Activated naive CD4-positive, alpha-beta T cell treated with anti-CD3 and anti-CD28 coated beads, Interleukin-2, amount 50 U/mL, for 24 hours (primary cell): ENCODE measurements around the gene PRKX.
A peak's percentile ranks its signal among the peaks of the same experiment; 100 is the strongest.
"Not testable (repeated sequence)": the region's sequence is repeated elsewhere in the genome, so short reads cannot be mapped to it uniquely, and the experiment has no call there.

ENCODE experiments used
- H3K27ac Mint-ChIP-seq: one replicate; pipeline ENCODE4 v1.8.0; 2021; ENCODE audit warnings: mild to moderate bottlenecking, mixed read lengths
- H3K27me3 Mint-ChIP-seq: one replicate; pipeline ENCODE4 v1.8.0; 2021; ENCODE audit warnings: mixed read lengths
- H3K36me3 Mint-ChIP-seq: one replicate; pipeline ENCODE4 v1.8.0; 2021; ENCODE audit warnings: mixed read lengths
- H3K4me1 Mint-ChIP-seq: one replicate; pipeline ENCODE4 v1.8.0; 2021; ENCODE audit warnings: mixed read lengths
- H3K4me3 Mint-ChIP-seq: one replicate; pipeline ENCODE4 v1.8.0; 2021; ENCODE audit warnings: mild to moderate bottlenecking, mixed read lengths
- H3K9me3 Mint-ChIP-seq: one replicate; pipeline ENCODE4 v1.8.0; 2021; ENCODE audit warnings: mixed read lengths

PRKX gene

GRCh38 chrX:3639236-3639635 lies 74.2 kb downstream of the PRKX start:
- H3K27ac Mint-ChIP-seq = no peak overlapping the region
- H3K4me3 Mint-ChIP-seq = no peak overlapping the region
- H3K27me3 Mint-ChIP-seq = no peaks in the 10 kb centered on the region
- H3K4me1 Mint-ChIP-seq = no peaks in the 10 kb centered on the region
- no peaks in the 10 kb centered on the region for H3K9me3 Mint-ChIP-seq
- H3K36me3 Mint-ChIP-seq = peaks cover 5% of the 10 kb centered on the region

DNA sequence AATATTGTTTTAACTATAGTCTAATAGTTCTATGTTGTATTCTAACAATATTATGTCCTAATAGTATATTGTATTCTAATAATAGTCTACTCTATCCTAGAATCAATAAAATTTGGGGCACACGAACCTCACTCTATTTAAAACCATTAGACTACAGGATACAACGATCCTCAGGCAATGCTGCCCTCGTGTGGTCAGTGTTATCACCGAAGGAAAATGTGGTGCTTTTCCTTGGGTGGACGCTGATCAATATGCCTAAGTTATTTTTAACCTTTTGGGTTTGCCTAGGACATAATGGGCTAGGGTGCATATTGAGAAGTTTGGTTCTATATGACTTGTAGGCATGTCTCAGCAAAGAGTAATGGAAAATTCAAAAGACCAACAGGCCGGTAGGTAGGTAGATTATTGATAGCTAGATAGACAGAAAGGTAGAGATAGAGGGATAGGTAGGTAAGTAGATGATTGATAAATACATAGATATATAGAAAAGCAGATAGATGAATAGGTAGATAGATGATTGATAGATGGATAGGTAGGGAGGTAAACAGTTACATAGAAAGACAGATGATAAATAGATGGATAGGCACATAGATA lies 75.1 kb downstream of the PRKX start:
- peaks cover 4% of the 10 kb centered on the region for H3K36me3 Mint-ChIP-seq
- no peak overlapping the region for H3K27ac Mint-ChIP-seq
- H3K4me3 Mint-ChIP-seq = no peak overlapping the region
- no peaks in the 10 kb centered on the region for H3K9me3 Mint-ChIP-seq
- no peaks in the 10 kb centered on the region for H3K27me3 Mint-ChIP-seq
- H3K4me1 Mint-ChIP-seq = no peaks in the 10 kb centered on the region

DNA sequence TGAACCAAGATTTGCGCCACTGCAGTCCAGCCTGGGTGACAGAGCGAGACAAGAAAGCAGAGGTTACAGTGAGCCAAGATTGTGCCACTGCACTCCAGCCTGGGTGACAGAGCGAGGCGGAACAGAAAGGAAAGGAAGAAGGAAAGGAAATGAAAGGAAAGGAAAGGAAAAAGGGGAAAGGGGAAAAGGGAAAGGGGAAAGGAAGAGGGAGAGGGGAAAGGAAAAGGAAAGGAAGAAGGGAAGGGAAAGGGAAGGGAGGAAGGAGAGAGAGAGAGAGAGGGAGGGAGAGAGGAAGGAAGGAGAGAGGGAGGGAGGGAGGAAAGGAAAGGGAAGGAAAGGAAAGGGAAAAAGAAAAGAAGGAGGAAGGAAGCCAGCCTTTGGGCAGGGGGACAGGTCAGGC lies 76.6 kb downstream of the PRKX start:
- no peak overlapping the region for H3K27ac Mint-ChIP-seq
- H3K36me3 Mint-ChIP-seq = peaks cover 4% of the 10 kb centered on the region
- H3K27me3 Mint-ChIP-seq = no peaks in the 10 kb centered on the region
- no peaks in the 10 kb centered on the region for H3K4me1 Mint-ChIP-seq
- H3K9me3 Mint-ChIP-seq = no peaks in the 10 kb centered on the region
- no peak overlapping the region for H3K4me3 Mint-ChIP-seq

DNA sequence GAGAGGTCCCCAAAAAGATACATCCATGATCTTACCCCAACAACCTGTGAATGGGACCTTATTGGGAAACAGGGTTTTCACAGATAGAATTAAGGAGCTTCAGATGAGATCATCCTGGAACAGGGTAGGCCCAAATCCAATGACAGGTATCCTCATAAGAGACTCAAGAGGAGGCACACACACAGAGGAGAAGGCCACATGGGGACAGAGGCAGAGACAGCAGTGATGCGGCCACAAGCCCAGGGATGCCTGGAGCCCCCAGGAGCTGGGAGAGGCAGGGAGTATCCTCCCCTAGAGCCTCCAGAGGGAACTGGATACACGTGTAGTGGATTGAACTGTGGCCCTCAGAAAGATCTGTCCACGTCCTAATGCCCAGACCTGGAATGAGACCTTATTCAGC lies 82.3 kb downstream of the PRKX start:
- Mint-ChIP-seq H3K27ac (no peak overlapping the region), H3K9me3 (no peaks in the 10 kb centered on the region), H3K27me3 (no peaks in the 10 kb centered on the region), H3K4me3 (no peak overlapping the region), H3K36me3 (peaks cover 4% of the 10 kb centered on the region), H3K4me1 (no peaks in the 10 kb centered on the region)

DNA sequence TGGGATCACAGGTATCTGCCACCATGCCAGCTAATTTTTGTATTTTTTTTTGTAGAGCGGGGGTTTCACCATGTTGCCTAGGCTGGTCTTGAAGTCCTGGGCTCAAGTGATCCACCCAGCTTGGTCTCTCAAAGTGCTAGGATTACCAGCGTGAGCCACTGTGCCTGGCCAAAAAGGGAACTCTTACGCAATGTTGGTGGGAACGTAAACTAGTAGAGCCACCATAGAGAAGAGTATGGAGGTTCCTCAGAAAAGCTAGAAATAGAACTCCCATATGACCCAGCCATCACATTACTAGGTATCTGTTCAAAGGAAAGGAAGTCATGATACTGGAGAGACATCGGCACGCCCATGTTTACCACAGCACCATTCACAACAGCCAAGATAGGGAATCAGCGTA lies 85.9 kb downstream of the PRKX start:
- H3K4me1 Mint-ChIP-seq = no peaks in the 10 kb centered on the region
- no peaks in the 10 kb centered on the region for H3K27me3 Mint-ChIP-seq
- H3K27ac Mint-ChIP-seq = no peak overlapping the region
- no peak overlapping the region for H3K4me3 Mint-ChIP-seq
- no peaks in the 10 kb centered on the region for H3K9me3 Mint-ChIP-seq
- peaks cover 4% of the 10 kb centered on the region for H3K36me3 Mint-ChIP-seq

DNA sequence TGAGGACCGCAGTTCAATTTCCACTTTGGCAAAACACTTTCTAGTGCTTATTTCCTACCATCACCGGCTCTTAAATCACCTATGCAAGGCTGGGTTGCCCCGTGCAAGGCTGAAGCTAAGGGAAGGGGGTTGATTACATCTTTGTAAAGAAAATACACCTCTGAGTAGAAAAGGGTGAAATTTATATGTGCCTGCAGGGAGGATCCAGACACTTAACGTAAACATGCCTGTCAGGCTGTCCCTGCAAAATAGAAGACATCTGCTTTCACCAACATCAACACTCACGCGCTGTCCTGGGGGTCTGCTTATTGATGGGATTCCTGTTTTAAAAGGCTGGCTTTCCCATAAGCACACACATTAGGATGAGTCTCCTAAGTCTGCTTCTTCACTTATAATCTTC lies 92.0 kb downstream of the PRKX start:
- no peaks in the 10 kb centered on the region for H3K36me3 Mint-ChIP-seq
- no peaks in the 10 kb centered on the region for H3K9me3 Mint-ChIP-seq
- H3K27me3 Mint-ChIP-seq = no peaks in the 10 kb centered on the region
- H3K4me1 Mint-ChIP-seq = no peaks in the 10 kb centered on the region
- no peak overlapping the region for H3K27ac Mint-ChIP-seq
- no peak overlapping the region for H3K4me3 Mint-ChIP-seq

DNA sequence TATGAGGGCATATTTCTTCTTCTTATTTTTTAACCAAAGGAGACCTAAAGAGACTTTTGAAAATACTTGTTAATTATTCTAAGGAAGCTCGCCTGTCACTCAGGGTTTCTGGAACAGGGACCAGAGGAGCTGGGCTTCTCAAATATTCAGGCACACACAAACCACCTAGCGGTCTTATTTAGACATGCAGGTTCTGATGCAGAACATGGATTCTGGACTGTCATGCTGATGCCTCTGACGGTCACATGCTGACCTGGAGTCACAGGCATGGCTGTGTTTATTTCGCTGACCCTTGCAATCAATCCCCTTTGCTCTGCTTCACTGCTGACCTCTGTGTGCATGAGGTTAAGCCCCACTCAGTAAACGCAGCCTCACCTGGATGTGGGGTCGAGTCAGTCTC lies 101.7 kb downstream of the PRKX start:
- H3K27ac Mint-ChIP-seq = not testable (repeated sequence)

GRCh38 chrX:3609810-3610209 lies 103.6 kb downstream of the PRKX start:
- no peaks in the 10 kb centered on the region for H3K9me3 Mint-ChIP-seq
- H3K27me3 Mint-ChIP-seq = no peaks in the 10 kb centered on the region
- H3K4me1 Mint-ChIP-seq = no peaks in the 10 kb centered on the region
- H3K27ac Mint-ChIP-seq = peak overlapping the region; percentile 30
- H3K4me3 Mint-ChIP-seq = no peak overlapping the region
- H3K36me3 Mint-ChIP-seq = no peaks in the 10 kb centered on the region

More for the DNA sequence above, 101.7 kb downstream of the PRKX start:
- H3K36me3 Mint-ChIP-seq, H3K4me3 Mint-ChIP-seq, H3K27me3 Mint-ChIP-seq, H3K4me1 Mint-ChIP-seq, H3K9me3 Mint-ChIP-seq: not testable (repeated sequence)

GRCh38 chrX:3603026-3603661 lies 110.3 kb downstream of the PRKX start:
- H3K27ac Mint-ChIP-seq = no peak overlapping the region
- H3K4me3 Mint-ChIP-seq = no peak overlapping the region
- H3K9me3 Mint-ChIP-seq = no peaks in the 10 kb centered on the region
- no peaks in the 10 kb centered on the region for H3K4me1 Mint-ChIP-seq
- H3K36me3 Mint-ChIP-seq = no peaks in the 10 kb centered on the region
- H3K27me3 Mint-ChIP-seq = no peaks in the 10 kb centered on the region

DNA sequence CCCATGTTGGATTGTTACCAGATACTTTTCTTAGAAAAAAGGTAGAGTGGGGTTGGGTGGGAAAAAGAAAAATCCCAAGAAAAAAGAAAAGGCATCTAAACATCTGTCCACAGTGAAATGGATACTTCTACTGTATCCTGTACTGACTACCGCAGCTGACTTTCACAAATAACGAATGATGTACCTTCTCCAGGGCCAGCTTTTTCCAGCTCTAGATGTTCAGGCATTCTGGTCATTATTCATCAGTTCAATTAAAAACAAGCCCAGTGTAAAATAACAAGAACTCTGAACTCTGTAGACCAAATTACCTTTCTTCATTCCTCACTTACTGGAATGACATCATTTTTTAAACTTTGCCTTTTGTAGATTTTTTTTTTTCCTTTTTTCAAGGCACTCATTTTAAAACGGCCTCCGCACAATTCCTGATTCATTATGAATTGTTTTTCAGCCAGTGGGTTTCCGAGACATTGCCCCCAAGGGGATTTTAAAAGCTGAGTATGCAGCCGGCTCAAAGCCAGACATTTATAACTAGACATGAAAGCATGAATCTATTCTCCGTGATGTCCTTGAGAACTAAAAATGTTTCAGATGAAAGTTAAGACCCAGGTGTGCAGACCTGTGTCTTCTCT lies 113.5 kb downstream of the PRKX start:
- H3K4me3 Mint-ChIP-seq = no peak overlapping the region
- peak overlapping the region; percentile 55 for H3K27ac Mint-ChIP-seq

DNA sequence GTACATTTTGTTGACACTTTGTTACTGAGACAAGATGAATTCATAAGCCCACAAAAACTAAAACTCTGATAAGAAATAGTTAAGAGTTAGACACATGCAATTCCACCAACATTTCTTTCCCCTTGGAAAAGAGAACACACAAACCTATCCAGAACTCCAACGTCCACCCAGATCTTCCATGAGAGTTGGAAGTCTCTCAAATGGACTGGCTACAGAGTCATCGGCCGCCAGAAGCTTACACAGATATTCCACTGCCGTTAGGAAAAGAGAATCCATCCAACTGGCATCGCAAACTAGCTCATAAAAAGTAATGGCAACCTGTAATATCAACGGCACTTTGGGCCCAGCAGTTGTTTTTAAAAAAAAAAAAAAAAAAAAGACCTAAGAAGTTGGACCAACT lies 114.7 kb downstream of the PRKX start:
- Mint-ChIP-seq H3K27me3 (no peaks in the 10 kb centered on the region), H3K4me3 (no peak overlapping the region), H3K4me1 (no peaks in the 10 kb centered on the region), H3K9me3 (no peaks in the 10 kb centered on the region), H3K27ac (no peak overlapping the region), H3K36me3 (peaks cover 9% of the 10 kb centered on the region)

More for the DNA sequence above, 113.5 kb downstream of the PRKX start:
- Mint-ChIP-seq H3K4me1 (no peaks in the 10 kb centered on the region), H3K9me3 (no peaks in the 10 kb centered on the region), H3K27me3 (no peaks in the 10 kb centered on the region), H3K36me3 (peaks cover 7% of the 10 kb centered on the region)

DNA sequence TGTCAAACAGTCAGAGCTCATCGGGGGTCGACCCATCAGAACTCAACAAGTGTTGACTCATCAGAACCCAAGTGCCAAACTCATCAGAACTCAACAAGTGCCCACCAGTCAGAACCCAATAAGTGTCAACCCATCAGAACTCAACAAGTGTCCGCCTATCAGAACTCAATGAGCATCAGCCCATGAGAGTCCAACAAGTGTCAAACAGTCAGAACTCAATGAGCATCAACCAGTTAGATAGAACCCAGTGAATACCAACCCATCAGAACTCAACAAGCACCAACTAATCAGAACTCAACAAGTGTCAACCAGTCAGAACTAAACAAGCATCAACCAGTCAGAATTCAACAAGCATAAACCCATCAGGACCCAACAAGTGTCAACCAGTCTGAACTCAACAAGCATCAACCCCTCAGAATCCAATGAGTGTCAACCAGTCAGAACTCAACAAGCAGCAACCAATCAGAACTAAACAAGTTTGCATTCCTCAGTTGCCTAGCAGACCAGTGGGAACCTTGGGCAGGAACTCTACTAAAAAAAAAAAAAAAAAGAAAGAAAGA lies 115.3 kb downstream of the PRKX start:
- no peak overlapping the region for H3K27ac Mint-ChIP-seq
- H3K9me3 Mint-ChIP-seq = no peaks in the 10 kb centered on the region
- H3K4me3 Mint-ChIP-seq = no peak overlapping the region
- H3K4me1 Mint-ChIP-seq = no peaks in the 10 kb centered on the region
- H3K36me3 Mint-ChIP-seq = peaks cover 9% of the 10 kb centered on the region
- no peaks in the 10 kb centered on the region for H3K27me3 Mint-ChIP-seq

DNA sequence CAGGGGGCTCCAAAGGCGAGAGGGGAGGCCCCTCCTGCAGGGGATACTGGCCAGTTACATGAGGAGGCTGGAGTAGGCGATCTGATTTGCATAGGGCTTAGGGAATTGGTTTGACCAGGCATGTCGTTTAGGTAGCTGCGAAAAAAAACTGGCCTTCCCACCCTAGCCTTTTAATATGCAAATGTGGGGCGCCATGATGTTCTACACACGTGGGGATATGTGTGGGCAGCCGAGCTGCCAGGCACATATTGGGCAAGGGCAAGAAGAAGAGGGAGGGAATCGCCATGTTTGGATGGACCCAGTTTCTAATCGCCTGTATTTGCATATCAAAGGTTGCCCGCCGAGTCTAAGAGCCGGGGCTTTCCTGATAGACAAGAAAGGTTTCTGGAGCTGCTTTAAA lies 121.3 kb downstream of the PRKX start:
- Mint-ChIP-seq H3K4me3 (no peak overlapping the region), H3K4me1 (no peaks in the 10 kb centered on the region), H3K27me3 (no peaks in the 10 kb centered on the region), H3K36me3 (peaks cover 6% of the 10 kb centered on the region), H3K9me3 (no peaks in the 10 kb centered on the region), H3K27ac (no peak overlapping the region)

DNA sequence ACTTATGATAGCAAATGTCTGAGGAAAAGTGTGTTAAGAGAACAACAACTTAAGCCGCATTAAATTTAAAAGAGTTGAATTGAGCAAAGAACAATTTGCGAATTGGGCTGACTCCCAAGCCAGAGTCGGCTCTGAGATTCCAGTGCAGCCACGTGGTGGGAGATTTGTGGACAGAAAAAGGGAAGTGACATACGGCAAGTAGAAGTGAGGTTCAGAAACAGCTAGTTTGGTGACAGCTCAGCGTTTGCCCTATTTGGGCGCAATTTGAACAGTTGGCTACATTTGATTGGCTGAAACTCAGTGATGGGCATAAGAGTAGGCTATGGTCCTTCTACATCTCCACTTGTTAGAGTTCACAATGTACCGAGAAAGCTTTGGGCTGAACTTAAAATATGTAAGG lies 124.0 kb downstream of the PRKX start:
- no peaks in the 10 kb centered on the region for H3K27me3 Mint-ChIP-seq
- peaks cover 2% of the 10 kb centered on the region for H3K4me1 Mint-ChIP-seq
- no peak overlapping the region for H3K27ac Mint-ChIP-seq
- peaks cover 2% of the 10 kb centered on the region for H3K36me3 Mint-ChIP-seq
- no peaks in the 10 kb centered on the region for H3K9me3 Mint-ChIP-seq
- no peak overlapping the region for H3K4me3 Mint-ChIP-seq

- Mint-ChIP-seq H3K4me3 (no peak overlapping the region), H3K27ac (no peak overlapping the region), H3K36me3 (peaks cover 2% of the 10 kb centered on the region), H3K4me1 (peaks cover 15% of the 10 kb centered on the region), H3K9me3 (no peaks in the 10 kb centered on the region), H3K27me3 (no peaks in the 10 kb centered on the region)
These were observed 127.7 kb downstream of the PRKX start for GRCh38 chrX:3585719-3586118.

DNA sequence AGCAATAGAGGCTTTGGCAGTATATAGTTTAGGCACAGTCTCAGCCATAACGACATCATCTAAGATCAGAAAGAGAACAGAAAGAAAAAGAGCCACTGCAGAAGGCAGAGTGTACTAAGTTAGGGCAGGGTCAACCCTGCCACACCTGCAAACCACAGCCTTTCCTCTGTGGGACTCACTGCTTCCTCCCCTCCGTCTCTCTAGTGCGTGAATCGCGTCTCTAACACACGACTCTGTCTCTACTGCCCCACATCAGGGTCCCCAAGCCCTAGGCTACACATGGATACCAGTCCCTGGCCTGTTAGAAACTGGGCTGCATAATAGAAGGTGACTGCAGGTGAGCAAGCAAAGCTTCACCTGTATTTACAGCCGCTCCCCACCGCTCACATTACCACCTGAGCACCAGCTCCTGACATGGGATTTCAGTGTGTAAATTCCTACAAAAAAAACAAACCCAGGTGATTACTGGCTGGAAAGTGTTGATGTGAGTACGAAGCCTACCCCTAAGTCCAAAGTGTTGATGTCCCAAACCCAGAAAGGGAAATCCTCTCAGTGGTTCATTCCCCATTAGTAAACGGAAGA lies 128.9 kb downstream of the PRKX start:
- H3K36me3 Mint-ChIP-seq = peaks cover 2% of the 10 kb centered on the region
- no peaks in the 10 kb centered on the region for H3K27me3 Mint-ChIP-seq
- no peaks in the 10 kb centered on the region for H3K9me3 Mint-ChIP-seq
- no peak overlapping the region for H3K27ac Mint-ChIP-seq
- peaks cover 15% of the 10 kb centered on the region for H3K4me1 Mint-ChIP-seq
- H3K4me3 Mint-ChIP-seq = no peak overlapping the region
